Measurements from ENCODE around the gene LRRC70. TPM values are rescaled to one million over a fixed set of nuclear protein-coding genes. Genes with fewer than 3 reads are reported as not detected.

LRRC70 gene
- total RNA-seq, 1 experiment from 2014 or later = 0.68 TPM

GRCh38 chr5:62626534-62626933 is 47.9 kb downstream of the LRRC70 start:
- Mint-ChIP-seq H3K4me1 (ENCODE audit: low read depth, unreplicated experiment) (no peaks in the 10 kb centered on the region), H3K27ac (ENCODE audit: unreplicated experiment) (no peak overlapping the region), H3K9me3 (ENCODE audit: unreplicated experiment) (no peaks in the 10 kb centered on the region), H3K27me3 (ENCODE audit: insufficient read depth, unreplicated experiment) (no peaks in the 10 kb centered on the region), H3K36me3 (ENCODE audit: insufficient read depth, unreplicated experiment) (peaks cover 20% of the 10 kb centered on the region), H3K4me3 (ENCODE audit: unreplicated experiment) (no peak overlapping the region)
- no peaks in the 10 kb centered on the region for H3K27me3 ChIP-seq (replicated peaks; ENCODE audit: control insufficient read depth, insufficient read depth, low read length)
- ChIA-PET POLR2A (no interaction called here), CTCF (no interaction called here)
- TF ChIP-seq CTCF (IDR thresholded peaks at IDR 0.05; ENCODE audit: insufficient read depth in 1 of 2, low read depth in 1 of 2, low read length in 1 of 2, severe bottlenecking in 1 of 2, unreplicated experiment in 1 of 2) = no peak
- H3K4me3 ChIP-seq (ENCODE audit: low read depth, low read length) = no peak overlapping the region
- no peaks in the 10 kb centered on the region for H3K9me3 ChIP-seq
- peaks cover 6% of the 10 kb centered on the region; the same call in 1 of the 2 replicates for H3K4me1 ChIP-seq
- intact Hi-C loops (cut with micrococcal nuclease; ENCODE audit: unreplicated experiment) = no loop called here
- no peak for DNase-seq
- no peaks in the 10 kb centered on the region; the same call in 1 of the 2 replicates for H3K36me3 ChIP-seq (ENCODE audit: control insufficient read depth, insufficient read depth, low read length)
- BruUV-seq (replicated peaks) = no TSS peak

GRCh38 chr5:62627121-62627520 is 48.5 kb downstream of the LRRC70 start:
- Histone ChIP-seq H3K4me1 (peaks cover 6% of the 10 kb centered on the region; the same call in 1 of the 2 replicates), H3K27me3 (replicated peaks; ENCODE audit: control insufficient read depth, insufficient read depth, low read length) (no peaks in the 10 kb centered on the region), H3K4me3 (ENCODE audit: low read depth, low read length) (no peak overlapping the region), H3K9me3 (no peaks in the 10 kb centered on the region), H3K36me3 (ENCODE audit: control insufficient read depth, insufficient read depth, low read length) (no peaks in the 10 kb centered on the region; the same call in 1 of the 2 replicates)
- H3K27ac Mint-ChIP-seq (ENCODE audit: unreplicated experiment) = no peak overlapping the region
- CTCF ChIA-PET = no interaction called here
- no peak for TF ChIP-seq CTCF (IDR thresholded peaks at IDR 0.05; ENCODE audit: insufficient read depth in 1 of 2, low read depth in 1 of 2, low read length in 1 of 2, severe bottlenecking in 1 of 2, unreplicated experiment in 1 of 2)
- intact Hi-C loops (cut with micrococcal nuclease; ENCODE audit: unreplicated experiment) = no loop called here
- no peak overlapping the region for H3K4me3 Mint-ChIP-seq (ENCODE audit: unreplicated experiment)
- no TSS peak for BruUV-seq (replicated peaks)
- H3K4me1 Mint-ChIP-seq (ENCODE audit: low read depth, unreplicated experiment) = no peaks in the 10 kb centered on the region
- no peak for DNase-seq
- H3K9me3 Mint-ChIP-seq (ENCODE audit: unreplicated experiment) = no peaks in the 10 kb centered on the region
- H3K36me3 Mint-ChIP-seq (ENCODE audit: insufficient read depth, unreplicated experiment) = peaks cover 25% of the 10 kb centered on the region
- POLR2A ChIA-PET = no interaction called here
- no peaks in the 10 kb centered on the region for H3K27me3 Mint-ChIP-seq (ENCODE audit: insufficient read depth, unreplicated experiment)

GRCh38 chr5:62627901-62628300 is 49.3 kb downstream of the LRRC70 start:
- no peak overlapping the region for H3K4me3 Mint-ChIP-seq (ENCODE audit: unreplicated experiment)
- peaks cover 6% of the 10 kb centered on the region; the same call in 1 of the 2 replicates for H3K4me1 ChIP-seq
- TSS peak; percentile 34 for BruUV-seq (replicated peaks)
- H3K27me3 Mint-ChIP-seq (ENCODE audit: insufficient read depth, unreplicated experiment) = no peaks in the 10 kb centered on the region
- ChIA-PET CTCF (no interaction called here), POLR2A (no interaction called here)
- H3K36me3 Mint-ChIP-seq (ENCODE audit: insufficient read depth, unreplicated experiment) = peaks cover 25% of the 10 kb centered on the region
- no peaks in the 10 kb centered on the region for H3K4me1 Mint-ChIP-seq (ENCODE audit: low read depth, unreplicated experiment)
- TF ChIP-seq CTCF (IDR thresholded peaks at IDR 0.05; ENCODE audit: insufficient read depth in 1 of 2, low read depth in 1 of 2, low read length in 1 of 2, severe bottlenecking in 1 of 2, unreplicated experiment in 1 of 2) = no peak
- no peaks in the 10 kb centered on the region; the same call in 1 of the 2 replicates for H3K36me3 ChIP-seq (ENCODE audit: control insufficient read depth, insufficient read depth, low read length)
- no peak for DNase-seq
- H3K27ac Mint-ChIP-seq (ENCODE audit: unreplicated experiment) = no peak overlapping the region
- no peaks in the 10 kb centered on the region for H3K27me3 ChIP-seq (replicated peaks; ENCODE audit: control insufficient read depth, insufficient read depth, low read length)
- no peaks in the 10 kb centered on the region for H3K9me3 ChIP-seq
- H3K9me3 Mint-ChIP-seq (ENCODE audit: unreplicated experiment) = no peaks in the 10 kb centered on the region
- no peak overlapping the region for H3K4me3 ChIP-seq (ENCODE audit: low read depth, low read length)
- intact Hi-C loops (cut with micrococcal nuclease; ENCODE audit: unreplicated experiment) = no loop called here

Other genes with a start within 250 kb of the LRRC70 start
- 31.8 and 33.4 TPM in 2 replicates for gene DIMT1, start 174.9 kb upstream of the LRRC70 start, total RNA-seq (2022)
- gene IPO11, start 166.1 kb upstream of the LRRC70 start, total RNA-seq (2022) = 50.5 and 54.1 TPM in 2 replicates

Measured in Caco-2 (cell line).